ENCODE measurements around the gene EPAS1. TPM values are rescaled to one million over a fixed set of nuclear protein-coding genes. Genes with fewer than 3 reads are reported as not detected.

The EPAS1 gene
- total RNA-seq, 1 donor: 45.6 TPM

DNA sequence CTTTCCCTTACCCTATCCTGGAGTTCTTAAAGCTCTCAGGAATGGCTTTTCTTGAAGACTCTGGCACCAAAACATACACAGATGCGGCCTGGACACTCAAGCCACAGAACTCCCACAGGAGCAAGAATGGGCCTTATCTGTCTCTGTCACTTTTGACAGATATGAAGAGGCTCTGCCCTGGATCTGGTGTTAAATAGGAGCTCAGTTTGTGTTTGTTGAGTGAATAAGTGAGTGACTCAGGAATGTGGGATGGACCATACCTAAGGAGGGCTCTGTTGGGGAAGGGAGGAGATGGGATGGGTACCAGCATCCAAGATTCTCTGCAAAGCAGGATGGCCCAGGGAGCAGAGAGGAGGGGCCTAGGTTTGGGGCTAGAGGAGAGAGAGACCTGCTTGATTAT, 33.9 kb upstream of the EPAS1 start:
- TF ChIP-seq, protein P1, sequence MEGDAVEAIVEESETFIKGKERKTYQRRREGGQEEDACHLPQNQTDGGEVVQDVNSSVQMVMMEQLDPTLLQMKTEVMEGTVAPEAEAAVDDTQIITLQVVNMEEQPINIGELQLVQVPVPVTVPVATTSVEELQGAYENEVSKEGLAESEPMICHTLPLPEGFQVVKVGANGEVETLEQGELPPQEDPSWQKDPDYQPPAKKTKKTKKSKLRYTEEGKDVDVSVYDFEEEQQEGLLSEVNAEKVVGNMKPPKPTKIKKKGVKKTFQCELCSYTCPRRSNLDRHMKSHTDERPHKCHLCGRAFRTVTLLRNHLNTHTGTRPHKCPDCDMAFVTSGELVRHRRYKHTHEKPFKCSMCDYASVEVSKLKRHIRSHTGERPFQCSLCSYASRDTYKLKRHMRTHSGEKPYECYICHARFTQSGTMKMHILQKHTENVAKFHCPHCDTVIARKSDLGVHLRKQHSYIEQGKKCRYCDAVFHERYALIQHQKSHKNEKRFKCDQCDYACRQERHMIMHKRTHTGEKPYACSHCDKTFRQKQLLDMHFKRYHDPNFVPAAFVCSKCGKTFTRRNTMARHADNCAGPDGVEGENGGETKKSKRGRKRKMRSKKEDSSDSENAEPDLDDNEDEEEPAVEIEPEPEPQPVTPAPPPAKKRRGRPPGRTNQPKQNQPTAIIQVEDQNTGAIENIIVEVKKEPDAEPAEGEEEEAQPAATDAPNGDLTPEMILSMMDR (IDR thresholded peaks at IDR 0.05; ENCODE audit: insufficient read depth, low read length): no peak
- no peak overlapping the region for H3K4me3 ChIP-seq (ENCODE audit: low read depth, low read length)
- DNase-seq (ENCODE audit: low read depth): no peak

DNA sequence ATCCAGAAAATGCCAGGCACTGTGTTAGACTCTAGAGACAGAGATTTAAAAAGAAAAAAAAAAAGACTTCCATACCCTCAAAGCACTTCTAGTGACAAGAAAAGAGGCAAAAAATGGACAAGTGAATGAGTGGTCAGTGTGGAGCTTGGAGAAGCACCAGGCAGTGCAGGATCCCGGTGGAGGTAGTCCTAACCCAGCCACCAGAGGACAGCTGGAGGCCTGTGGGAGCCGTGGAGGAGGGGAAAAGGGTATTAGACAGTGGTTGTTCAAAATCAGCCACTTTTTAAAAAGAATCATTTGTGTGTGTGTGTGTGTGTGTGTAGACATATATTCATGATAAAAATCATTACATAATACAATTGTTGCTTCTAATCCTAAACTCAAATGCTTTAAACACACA, 32.8 kb upstream of the EPAS1 start:
- TF ChIP-seq, protein P1 (IDR thresholded peaks at IDR 0.05; ENCODE audit: insufficient read depth, low read length): no peak
- H3K4me3 ChIP-seq (ENCODE audit: low read depth, low read length): no peak overlapping the region
- no peak for DNase-seq (ENCODE audit: low read depth)

DNA sequence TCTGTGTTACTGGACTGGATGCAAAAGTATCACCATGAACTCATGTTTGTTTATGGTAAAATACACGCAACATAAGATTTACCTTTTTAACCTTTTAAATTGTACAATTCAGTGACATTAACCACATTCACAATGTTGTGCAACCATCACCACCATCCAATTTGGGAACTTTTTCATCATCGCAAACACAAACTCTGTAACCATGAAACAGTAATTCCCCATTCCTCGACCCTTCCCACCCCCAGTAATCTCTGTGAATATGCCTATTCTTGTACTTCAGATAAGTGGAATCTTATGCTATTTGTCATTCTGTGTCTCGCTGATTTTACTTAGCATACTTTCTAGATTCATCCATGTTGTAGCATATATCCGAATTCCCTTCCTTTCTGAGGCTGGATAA, 31.1 kb upstream of the EPAS1 start:
- TF ChIP-seq, protein P1 (IDR thresholded peaks at IDR 0.05; ENCODE audit: insufficient read depth, low read length): no peak
- H3K4me3 ChIP-seq (ENCODE audit: low read depth, low read length): no peak overlapping the region
- DNase-seq (ENCODE audit: low read depth): no peak

DNA sequence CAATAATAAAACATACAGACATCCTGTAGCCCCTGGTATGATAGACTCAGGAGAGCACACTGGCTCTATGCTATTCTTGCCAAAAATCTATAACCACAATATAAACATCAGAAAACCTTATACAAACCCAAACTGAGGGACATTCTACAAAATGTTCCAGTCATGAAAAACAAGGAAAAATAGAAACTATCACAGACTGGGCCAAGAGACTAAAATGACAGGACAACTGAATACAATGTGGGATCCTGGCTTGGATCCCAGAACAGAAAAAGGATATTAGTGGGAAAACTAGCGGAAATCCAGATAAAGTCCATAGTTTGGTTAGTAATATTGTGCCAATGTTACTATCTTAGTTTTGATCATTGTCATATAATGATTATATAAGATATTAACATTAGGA, 29.6 kb upstream of the EPAS1 start:
- TF ChIP-seq, protein P1 (IDR thresholded peaks at IDR 0.05; ENCODE audit: insufficient read depth, low read length): no peak

DNA sequence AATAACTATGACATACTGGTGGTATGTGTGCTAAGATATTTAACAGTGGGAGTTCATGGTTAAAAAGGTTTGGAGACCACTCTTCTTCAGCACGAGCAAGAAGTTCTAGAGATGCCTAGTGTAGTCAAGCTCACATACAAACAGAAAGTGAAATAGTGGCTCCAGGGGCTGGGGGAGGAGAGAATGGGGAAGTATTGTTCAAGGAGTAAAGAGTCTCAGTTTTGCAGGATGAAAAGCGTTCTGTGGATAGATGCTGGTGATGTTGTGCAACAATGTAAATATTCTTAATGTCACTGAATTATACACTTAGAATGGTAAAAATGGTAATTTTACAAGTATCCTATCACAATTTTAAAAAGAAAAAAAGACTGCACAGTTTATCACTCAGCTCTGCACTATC, 29.0 kb upstream of the EPAS1 start:
- DNase-seq (ENCODE audit: low read depth): no peak
- H3K4me3 ChIP-seq (ENCODE audit: low read depth, low read length): no peak overlapping the region
- TF ChIP-seq, protein P1 (IDR thresholded peaks at IDR 0.05; ENCODE audit: insufficient read depth, low read length): no peak

More for the DNA sequence above, 29.6 kb upstream of the EPAS1 start:
- H3K4me3 ChIP-seq (ENCODE audit: low read depth, low read length): no peak overlapping the region
- DNase-seq (ENCODE audit: low read depth): peak; percentile 62

DNA sequence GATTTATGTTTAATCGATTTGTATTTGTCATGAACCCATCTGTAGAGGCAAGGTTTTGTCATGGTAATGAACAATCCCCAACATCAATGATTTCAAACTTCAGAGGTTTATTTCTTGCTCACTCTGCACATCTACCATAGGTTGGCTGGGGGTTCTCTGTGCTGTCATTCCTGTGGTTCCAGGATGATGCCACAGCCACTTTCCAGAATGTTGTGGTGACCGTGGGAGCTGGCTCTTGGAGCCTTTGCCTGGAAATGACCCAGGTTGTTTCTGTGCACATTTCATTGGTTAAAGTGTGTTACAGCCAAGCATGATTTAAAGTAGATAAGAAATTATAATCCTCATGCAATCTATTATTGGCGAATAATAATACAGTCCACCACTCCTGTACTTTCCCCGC, 28.2 kb upstream of the EPAS1 start:
- no peak overlapping the region for H3K4me3 ChIP-seq (ENCODE audit: low read depth, low read length)
- peak; percentile 48 for DNase-seq (ENCODE audit: low read depth)
- TF ChIP-seq, protein P1 (IDR thresholded peaks at IDR 0.05; ENCODE audit: insufficient read depth, low read length): no peak

DNA sequence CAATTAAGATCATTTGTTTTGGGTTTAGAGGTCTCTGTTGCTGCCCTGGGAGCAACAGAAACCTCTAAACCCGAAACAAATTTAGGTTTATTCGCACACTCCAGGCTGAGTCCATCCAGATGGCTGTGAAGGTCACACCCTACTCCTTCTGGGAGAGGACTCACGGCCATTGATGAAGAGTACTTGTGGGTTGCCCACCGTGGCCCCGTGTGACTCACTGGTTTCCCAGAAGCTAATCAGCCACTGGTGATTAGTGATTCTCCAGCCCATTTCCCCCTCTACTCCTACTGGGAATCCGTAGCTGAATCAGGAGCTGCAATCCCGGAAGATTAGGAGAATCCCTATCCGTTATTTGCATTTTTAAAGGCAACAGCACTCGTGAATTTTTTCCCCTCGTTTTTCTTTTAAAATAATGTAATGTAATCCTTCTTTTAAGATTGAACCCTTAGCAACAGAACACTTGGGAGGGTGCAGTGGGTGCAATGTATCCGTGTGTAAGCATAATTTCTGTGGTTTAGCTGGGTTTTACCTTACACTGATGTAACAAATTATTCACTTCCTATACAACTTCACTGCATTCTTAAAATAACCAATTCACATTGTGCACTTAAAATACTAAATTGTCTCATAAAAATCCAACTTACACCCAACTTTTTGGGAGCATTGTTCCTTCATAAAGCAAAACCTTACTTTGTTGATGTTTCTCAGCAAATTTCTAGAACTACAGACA, 27.5 kb upstream of the EPAS1 start:
- no peak for DNase-seq (ENCODE audit: low read depth)
- H3K4me3 ChIP-seq (ENCODE audit: low read depth, low read length): no peak overlapping the region
- TF ChIP-seq, protein P1 (IDR thresholded peaks at IDR 0.05; ENCODE audit: insufficient read depth, low read length): no peak

All from fibroblast of the aortic adventitia (primary cell).